Measurements from ENCODE around the gene STAT6.

STAT6 gene

DNA sequence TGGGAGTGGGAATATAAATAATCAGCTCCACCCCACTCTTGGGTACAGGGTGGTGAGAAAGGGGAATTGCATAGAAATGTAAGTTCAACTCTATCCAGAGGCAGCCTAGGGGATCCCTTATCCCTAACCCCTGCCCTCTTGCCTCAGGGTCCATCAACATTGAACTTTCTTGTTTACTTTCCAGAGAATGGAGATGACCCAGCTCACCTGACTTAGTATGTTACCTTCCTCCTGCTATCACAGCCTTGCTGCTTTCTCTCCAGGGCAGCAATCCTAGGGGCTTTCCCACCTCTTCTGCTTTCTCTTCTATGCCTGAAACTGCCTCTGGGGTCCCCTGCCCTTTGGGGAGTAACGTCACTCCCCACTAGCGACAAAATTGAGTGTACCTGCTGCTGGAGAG lies 19.8 kb upstream of the STAT6 start:
- Histone ChIP-seq H3K4me1 (ENCODE audit: control insufficient read depth, low read length) (peaks cover 17% of the 10 kb centered on the region), H4K20me1 (ENCODE audit: control insufficient read depth, insufficient read depth, low read depth, low read length) (no peaks in the 10 kb centered on the region), H3K36me3 (ENCODE audit: control insufficient read depth, low read length) (no peaks in the 10 kb centered on the region), H3K9me3 (ENCODE audit: control insufficient read depth, insufficient read depth, low read length) (no peaks in the 10 kb centered on the region), H3K4me3 (ENCODE audit: low read length) (no peak overlapping the region), H3F3A (ENCODE audit: control insufficient read depth, insufficient read depth) (peaks cover 3% of the 10 kb centered on the region; the same call in 1 of the 2 replicates), H3K79me2 (ENCODE audit: control insufficient read depth, low read length) (no peaks in the 10 kb centered on the region), H3K27me3 (ENCODE audit: control insufficient read depth, low read length) (peaks cover 68% of the 10 kb centered on the region), H3K27ac (ENCODE audit: low read depth, low read length) (no peak overlapping the region), H3K9me2 (replicated peaks; ENCODE audit: control insufficient read depth, low read length) (no peaks in the 10 kb centered on the region), H3K4me2 (ENCODE audit: low read length) (no peak overlapping the region)
- TF ChIP-seq, protein P1, sequence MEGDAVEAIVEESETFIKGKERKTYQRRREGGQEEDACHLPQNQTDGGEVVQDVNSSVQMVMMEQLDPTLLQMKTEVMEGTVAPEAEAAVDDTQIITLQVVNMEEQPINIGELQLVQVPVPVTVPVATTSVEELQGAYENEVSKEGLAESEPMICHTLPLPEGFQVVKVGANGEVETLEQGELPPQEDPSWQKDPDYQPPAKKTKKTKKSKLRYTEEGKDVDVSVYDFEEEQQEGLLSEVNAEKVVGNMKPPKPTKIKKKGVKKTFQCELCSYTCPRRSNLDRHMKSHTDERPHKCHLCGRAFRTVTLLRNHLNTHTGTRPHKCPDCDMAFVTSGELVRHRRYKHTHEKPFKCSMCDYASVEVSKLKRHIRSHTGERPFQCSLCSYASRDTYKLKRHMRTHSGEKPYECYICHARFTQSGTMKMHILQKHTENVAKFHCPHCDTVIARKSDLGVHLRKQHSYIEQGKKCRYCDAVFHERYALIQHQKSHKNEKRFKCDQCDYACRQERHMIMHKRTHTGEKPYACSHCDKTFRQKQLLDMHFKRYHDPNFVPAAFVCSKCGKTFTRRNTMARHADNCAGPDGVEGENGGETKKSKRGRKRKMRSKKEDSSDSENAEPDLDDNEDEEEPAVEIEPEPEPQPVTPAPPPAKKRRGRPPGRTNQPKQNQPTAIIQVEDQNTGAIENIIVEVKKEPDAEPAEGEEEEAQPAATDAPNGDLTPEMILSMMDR (IDR thresholded peaks at IDR 0.05; ENCODE audit: low read depth, low read length, poor library complexity, severe bottlenecking), result no peak
- TF ChIP-seq EZH2phosphoT487 (IDR thresholded peaks at IDR 0.05; ENCODE audit: borderline replicate concordance, low read length), result no peak

DNA sequence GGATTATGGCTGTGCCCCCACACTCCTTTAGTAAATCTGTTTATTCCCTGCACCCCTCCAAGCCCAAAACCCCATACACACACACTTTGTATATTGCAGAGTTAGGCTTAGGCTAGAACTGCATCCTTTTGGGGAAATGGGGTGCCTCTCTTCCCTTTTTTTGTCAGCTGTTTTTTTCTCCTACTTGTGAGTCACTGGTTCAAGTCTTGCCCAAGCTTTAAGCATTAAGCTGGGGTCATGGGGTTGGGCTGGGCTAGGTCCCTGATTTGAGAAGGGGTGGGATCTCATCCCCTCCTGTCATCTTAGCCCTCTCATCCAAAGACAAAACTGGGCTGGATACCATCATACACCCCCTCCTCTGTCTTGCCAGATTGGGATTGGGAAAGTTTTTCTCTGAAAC lies 18.7 kb upstream of the STAT6 start:
- no peak for TF ChIP-seq EZH2phosphoT487 (IDR thresholded peaks at IDR 0.05; ENCODE audit: borderline replicate concordance, low read length)
- TF ChIP-seq, protein P1 (IDR thresholded peaks at IDR 0.05; ENCODE audit: low read depth, low read length, poor library complexity, severe bottlenecking), result no peak
- no peaks in the 10 kb centered on the region for H3K9me2 ChIP-seq (replicated peaks; ENCODE audit: control insufficient read depth, low read length)
- H3F3A ChIP-seq (ENCODE audit: control insufficient read depth, insufficient read depth), result peaks cover 3% of the 10 kb centered on the region; the same call in 1 of the 2 replicates
- H3K27ac ChIP-seq (ENCODE audit: low read depth, low read length), result no peak overlapping the region
- H3K4me2 ChIP-seq (ENCODE audit: low read length), result no peak overlapping the region
- no peaks in the 10 kb centered on the region for H3K36me3 ChIP-seq (ENCODE audit: control insufficient read depth, low read length)
- H3K4me1 ChIP-seq (ENCODE audit: control insufficient read depth, low read length), result peaks cover 17% of the 10 kb centered on the region
- no peak overlapping the region for H3K4me3 ChIP-seq (ENCODE audit: low read length)
- no peaks in the 10 kb centered on the region for H3K79me2 ChIP-seq (ENCODE audit: control insufficient read depth, low read length)
- H4K20me1 ChIP-seq (ENCODE audit: control insufficient read depth, insufficient read depth, low read depth, low read length), result no peaks in the 10 kb centered on the region
- no peaks in the 10 kb centered on the region for H3K9me3 ChIP-seq (ENCODE audit: control insufficient read depth, insufficient read depth, low read length)
- peaks cover 68% of the 10 kb centered on the region for H3K27me3 ChIP-seq (ENCODE audit: control insufficient read depth, low read length)

DNA sequence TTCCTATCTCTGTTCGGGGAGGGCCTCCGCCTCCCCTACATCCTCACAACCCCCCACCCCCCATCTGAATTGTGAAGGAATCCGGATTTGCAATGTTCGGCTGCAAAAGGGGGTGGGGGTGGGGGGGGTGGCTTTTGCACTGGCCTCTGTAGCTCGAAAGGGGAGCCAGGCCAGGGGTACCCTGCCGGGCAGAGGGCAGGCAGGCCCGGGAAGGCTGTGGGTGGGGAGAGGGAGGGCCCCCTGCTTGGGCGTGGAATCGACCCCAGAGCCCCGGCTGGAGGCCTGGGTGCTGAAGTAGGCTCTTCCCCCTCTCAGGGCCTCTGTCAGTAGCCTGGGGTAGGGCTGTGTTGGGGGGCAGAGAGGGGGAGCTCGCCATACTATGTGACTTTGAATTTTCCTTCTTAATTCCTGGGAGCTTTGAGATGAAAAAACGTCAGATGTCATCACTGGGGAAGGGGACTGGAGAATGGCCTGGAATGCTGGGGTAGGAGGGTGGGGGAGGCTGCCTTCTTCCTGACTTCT lies 18.2 kb upstream of the STAT6 start:
- H3K4me2 ChIP-seq (ENCODE audit: low read length), result no peak overlapping the region
- H3F3A ChIP-seq (ENCODE audit: control insufficient read depth, insufficient read depth), result peaks cover 3% of the 10 kb centered on the region; the same call in 1 of the 2 replicates
- no peak overlapping the region for H3K27ac ChIP-seq (ENCODE audit: low read depth, low read length)

More for the DNA sequence above, 18.2 kb upstream of the STAT6 start:
- H3K4me1 ChIP-seq (ENCODE audit: control insufficient read depth, low read length), result peaks cover 20% of the 10 kb centered on the region
- H4K20me1 ChIP-seq (ENCODE audit: control insufficient read depth, insufficient read depth, low read depth, low read length), result no peaks in the 10 kb centered on the region
- no peak for TF ChIP-seq EZH2phosphoT487 (IDR thresholded peaks at IDR 0.05; ENCODE audit: borderline replicate concordance, low read length)
- TF ChIP-seq, protein P1 (IDR thresholded peaks at IDR 0.05; ENCODE audit: low read depth, low read length, poor library complexity, severe bottlenecking), result no peak
- H3K79me2 ChIP-seq (ENCODE audit: control insufficient read depth, low read length), result no peaks in the 10 kb centered on the region
- H3K9me2 ChIP-seq (replicated peaks; ENCODE audit: control insufficient read depth, low read length), result no peaks in the 10 kb centered on the region
- no peaks in the 10 kb centered on the region for H3K9me3 ChIP-seq (ENCODE audit: control insufficient read depth, insufficient read depth, low read length)
- no peak overlapping the region for H3K4me3 ChIP-seq (ENCODE audit: low read length)
- H3K36me3 ChIP-seq (ENCODE audit: control insufficient read depth, low read length), result no peaks in the 10 kb centered on the region
- peaks cover 72% of the 10 kb centered on the region for H3K27me3 ChIP-seq (ENCODE audit: control insufficient read depth, low read length)

All from DOHH2 (cell line).